Caki2 (cell line): ENCODE results near the gene RASA3. TPM values are rescaled to one million over a fixed set of nuclear protein-coding genes. Genes with fewer than 3 reads are reported as not detected.
"Not testable (repeated sequence)": the region's sequence is repeated elsewhere in the genome, so short reads cannot be mapped to it uniquely, and the experiment has no call there.

Experiments
- DNase-seq: peaks from one replicate; pipeline ENCODE4 v3.0.0-alpha.2; 2015; ENCODE audit warnings: low read depth
- in situ Hi-C: cut with HindIII; loops from 2 replicates; pipeline ENCODE4 v1.10.0; 2016; ENCODE audit warnings: low sequenced_read_pairs, low pct_unique_long_range_greater_than_20kb, mixed read lengths
- total RNA-seq: library from RNA; depleted of rRNA; stranded (reverse); fragments of >200 nt; shearing (Covaris generic); gene quantifications from 2 replicates; pipeline ENCODE4 v1.2.3, GENCODE V29; 2014; ENCODE audit warnings: low replicate concordance

Gene RASA3
- total RNA-seq, 1 experiment from 2014 or later: 11.5 TPM

DNA sequence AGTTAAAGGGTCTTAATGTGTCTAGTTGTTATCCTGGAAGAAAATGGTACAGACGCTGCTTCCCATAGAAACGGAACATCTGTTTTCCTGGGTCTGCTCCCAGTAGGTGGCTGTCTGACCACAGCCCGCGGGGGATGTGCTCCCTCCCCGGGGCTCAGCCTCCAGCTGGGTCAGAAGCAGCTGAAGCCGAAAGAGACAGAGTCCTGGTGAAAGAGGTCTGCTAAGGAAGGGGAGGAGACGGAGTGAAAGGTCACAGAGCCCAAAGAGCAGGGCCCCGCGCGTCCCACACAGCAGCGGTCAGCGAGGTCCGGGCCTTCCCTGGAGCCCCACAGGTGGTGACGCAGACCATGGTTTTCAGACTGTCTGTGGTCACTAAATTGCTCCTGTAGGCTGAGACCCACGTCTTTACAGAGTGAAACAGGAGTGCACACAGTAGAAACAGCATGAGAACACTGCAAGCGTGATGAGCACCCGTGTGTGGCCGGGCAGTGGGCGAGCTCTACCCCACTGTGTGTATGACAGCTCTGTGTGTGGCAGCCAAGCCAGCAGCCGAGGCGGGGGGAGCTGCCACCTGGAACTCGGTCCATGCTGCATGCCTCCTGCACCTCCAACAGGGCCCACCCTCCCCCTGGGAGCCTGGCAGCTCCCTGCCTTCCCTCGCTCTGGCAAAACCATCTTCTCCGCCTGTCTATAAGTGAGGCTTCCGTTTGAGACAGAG, 106.5 kb downstream of the RASA3 start:
- in situ Hi-C loops: no loop called here
- no peak for DNase-seq

DNA sequence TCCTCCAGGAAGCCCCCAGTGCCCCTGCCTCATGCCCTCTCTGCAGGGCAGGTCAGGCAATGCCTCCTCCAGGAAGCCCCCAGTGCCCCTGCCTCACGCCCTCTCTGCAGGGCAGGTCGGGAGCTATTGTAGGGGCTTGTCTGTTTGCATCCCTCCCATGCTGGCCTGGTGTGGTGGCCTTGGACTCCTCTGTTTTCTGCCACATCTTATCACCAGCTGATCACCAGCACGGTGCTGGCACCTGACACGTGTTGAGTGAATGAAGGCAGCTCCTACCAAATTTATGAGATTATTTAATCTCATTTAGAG, 107.1 kb downstream of the RASA3 start:
- in situ Hi-C loops: no loop called here
- no peak for DNase-seq

DNA sequence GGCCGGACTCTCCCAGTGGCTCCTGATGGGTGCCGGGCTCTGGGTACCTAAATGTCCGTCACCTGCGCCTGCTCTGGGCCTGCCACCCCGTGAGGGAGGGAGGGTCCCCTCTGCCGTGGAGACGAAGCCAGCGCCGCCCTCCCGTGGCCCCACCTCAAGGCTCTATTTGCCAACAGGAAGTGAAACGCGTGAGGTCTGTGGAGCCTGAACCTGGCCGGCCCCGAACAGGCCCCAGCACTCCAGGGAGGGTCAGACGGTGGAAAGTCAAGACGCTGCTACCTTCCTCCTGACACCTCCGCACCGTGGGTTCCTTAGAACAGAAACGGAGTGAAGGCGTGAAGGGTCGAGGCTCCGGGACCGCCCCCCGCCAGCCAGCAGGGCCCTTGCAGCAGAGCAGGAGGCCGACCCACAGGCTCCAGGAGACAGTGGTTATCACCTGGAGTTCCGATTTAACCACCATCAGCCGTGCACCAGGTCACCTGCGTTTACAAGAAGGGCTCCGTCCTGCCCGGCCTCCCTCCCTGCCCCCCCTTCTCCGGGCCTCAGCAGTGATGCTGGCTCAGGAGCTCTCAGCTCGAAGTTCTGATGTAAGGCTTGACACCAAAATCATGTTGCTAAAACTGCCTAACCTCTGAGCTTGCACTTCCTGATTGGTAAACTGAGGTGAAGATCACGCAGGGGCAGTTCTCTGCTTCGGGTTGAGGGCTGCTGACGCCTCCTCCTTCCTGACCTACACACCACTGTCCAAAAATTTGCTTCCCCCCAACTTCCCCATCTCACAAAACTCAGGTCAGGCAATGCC, 107.6 kb downstream of the RASA3 start:
- DNase-seq: no peak
- in situ Hi-C loops: no loop called here

- in situ Hi-C loops: no loop called here
- no peak for DNase-seq
Observed at GRCh38 chr13:114023716-114024602, 108.5 kb downstream of the RASA3 start.

GRCh38 chr13:114022876-114023275, 109.5 kb downstream of the RASA3 start:
- DNase-seq: no peak
- in situ Hi-C loops: no loop called here

GRCh38 chr13:114022309-114022669, 110.1 kb downstream of the RASA3 start:
- in situ Hi-C loops: no loop called here
- DNase-seq: no peak

DNA sequence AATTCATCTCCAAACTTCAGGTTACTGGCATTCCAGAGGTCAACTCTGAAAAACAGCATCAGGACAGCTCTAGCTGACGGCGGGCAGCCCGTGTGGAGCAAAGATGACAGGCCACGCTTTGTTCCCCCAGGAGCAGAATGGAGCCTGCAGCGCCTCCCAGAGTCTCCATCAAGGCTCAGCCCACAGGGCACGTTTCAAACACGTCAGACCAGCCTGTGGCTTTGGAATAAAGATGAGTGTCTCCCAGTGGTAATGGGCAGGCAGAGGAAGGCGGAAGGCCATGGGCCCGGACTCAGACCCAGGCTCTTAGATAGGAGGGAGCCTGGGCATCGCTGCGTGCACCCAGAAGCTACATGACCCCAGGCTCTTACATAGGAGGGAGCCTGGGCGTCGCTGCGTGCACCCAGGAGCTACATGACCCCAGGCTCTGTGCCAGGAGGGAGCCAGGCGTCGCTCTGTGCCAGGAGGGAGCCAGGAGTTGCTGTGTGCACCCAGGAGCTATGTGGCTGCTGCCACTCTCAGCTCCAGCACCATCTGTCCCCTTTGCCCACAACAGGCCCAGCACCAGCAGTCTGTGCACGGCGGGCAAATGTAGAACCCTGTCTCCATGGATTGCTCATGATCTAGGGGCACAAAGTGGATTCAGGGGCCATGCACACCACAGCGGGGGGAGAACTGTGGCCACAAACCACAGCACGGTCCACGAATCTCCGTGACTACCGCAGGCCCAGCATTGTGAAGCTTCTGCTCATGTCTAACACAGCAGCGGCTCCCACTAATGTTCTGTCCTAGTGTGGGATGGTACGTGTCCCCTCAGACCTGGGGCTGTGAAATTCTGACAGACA, 110.7 kb downstream of the RASA3 start:
- in situ Hi-C loops: no loop called here

GRCh38 chr13:114020750-114021463, 111.5 kb downstream of the RASA3 start:
- DNase-seq: no peak
- in situ Hi-C loops: no loop called here

More for the DNA sequence above, 110.7 kb downstream of the RASA3 start:
- no peak for DNase-seq

DNA sequence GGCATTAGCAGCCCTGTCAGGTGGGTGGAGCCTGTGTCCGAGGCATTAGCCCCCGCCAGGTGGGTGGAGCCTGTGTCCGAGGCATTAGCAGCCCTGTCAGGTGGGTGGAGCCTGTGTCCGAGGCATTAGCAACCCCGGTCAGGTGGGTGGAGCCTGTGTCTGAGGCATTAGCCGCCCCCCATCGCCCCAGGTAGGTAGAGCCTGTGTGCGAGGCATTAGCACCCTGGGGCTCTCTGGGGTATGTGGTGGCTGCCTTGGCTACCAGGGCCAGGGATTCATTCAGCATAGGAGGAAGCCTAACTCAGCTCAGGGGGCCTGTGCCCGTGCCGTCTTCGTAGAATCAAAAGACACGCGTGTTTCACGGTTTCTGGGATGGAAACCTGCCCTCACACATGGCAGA, 112.3 kb downstream of the RASA3 start:
- in situ Hi-C loops, DNase-seq: not testable (repeated sequence)

- DNase-seq: no peak
- in situ Hi-C loops: no loop called here
Observed at GRCh38 chr13:114019367-114019766, 113.1 kb downstream of the RASA3 start.

GRCh38 chr13:114018461-114019055, 113.9 kb downstream of the RASA3 start:
- DNase-seq: no peak

DNA sequence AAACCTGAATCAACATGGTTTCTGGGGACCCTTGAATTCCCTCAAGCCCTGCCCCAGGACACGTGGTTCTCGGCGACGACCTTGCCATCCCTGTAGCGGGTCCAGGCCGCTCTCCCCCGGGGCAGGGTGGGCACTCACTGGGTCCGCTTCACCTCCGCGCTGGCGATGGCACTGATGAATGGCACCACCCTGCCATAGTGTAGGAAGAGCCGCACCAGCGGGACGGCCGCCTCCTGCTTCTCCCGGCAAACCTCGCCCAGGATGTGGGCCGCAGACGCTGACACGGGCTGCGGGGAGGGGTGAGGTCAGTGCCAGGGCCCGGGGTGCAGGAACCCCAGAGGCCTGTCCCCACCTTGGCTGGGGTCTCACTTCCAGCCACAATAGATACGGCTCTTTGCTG, 114.5 kb downstream of the RASA3 start:
- in situ Hi-C loops: no loop called here
- DNase-seq: no peak

More at GRCh38 chr13:114018461-114019055, 113.9 kb downstream of the RASA3 start:
- in situ Hi-C loops: no loop called here

DNA sequence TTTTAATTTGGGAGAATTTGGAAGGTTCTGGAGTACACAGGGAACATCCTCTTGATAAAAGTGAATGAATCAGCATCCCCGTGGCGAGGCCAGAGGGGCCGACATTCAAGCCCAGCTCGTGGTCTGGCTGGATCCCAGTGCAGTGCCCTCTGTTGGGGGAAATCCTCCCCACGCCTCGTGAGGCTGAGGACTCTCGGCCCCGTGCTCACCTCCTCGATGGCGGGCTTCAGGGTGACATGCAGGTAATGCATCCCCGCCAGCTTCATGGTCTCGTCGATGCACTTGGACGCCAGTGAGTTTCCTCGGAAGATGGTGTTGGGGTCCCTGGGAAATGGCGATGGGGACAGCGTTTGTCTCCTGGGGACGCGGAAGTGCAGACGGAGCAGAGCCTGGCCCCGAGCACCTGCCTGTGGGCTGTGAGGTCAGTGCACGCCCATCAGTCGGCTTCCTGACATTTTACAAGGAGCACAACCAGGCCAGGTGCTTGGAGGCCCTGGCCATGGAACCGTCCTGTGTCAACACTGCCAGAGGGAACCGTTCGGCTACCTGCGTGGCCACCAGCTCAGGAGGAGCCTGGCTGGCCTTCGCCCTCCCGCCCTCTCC, 115.3 kb downstream of the RASA3 start:
- in situ Hi-C loops: no loop called here
- no peak for DNase-seq

DNA sequence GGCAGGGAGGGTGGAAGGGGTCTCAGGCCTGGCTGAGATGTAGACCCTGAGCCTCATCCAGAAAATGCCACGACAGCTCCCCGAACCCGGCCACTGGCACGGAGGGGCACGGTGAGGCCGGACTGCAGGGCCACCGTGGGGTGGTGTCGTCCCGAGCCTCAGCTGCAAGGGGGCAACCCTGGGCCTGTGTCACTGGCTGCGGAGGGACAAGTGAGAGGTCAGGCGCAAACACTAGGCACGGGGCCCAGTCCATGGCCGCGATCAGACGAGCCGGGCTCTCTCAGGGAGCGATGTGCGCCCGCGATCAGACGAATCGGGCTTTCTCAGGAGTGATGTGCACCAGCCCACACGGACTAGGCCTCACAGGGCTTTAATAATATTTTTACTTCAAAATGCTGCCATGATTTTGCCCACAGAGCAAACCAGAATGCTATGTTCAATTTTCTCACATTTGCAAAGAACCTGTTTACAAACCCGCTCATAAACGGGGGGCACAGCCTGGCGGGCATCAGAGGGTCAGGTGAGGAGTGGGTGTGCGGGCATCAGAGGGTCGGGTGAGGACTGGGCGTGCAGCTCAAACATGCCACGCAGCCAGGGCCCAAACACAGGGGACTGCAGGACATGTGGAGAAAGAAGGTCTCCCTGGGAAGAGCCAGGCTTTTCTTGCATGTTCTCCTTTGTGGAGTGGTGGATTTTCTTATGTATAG, 115.9 kb downstream of the RASA3 start:
- in situ Hi-C loops: no loop called here
- no peak for DNase-seq

- in situ Hi-C loops: no loop called here
- no peak for DNase-seq
Observed at GRCh38 chr13:114015969-114016295, 116.5 kb downstream of the RASA3 start.
